ENCODE data around the gene DDX10.

DNA sequence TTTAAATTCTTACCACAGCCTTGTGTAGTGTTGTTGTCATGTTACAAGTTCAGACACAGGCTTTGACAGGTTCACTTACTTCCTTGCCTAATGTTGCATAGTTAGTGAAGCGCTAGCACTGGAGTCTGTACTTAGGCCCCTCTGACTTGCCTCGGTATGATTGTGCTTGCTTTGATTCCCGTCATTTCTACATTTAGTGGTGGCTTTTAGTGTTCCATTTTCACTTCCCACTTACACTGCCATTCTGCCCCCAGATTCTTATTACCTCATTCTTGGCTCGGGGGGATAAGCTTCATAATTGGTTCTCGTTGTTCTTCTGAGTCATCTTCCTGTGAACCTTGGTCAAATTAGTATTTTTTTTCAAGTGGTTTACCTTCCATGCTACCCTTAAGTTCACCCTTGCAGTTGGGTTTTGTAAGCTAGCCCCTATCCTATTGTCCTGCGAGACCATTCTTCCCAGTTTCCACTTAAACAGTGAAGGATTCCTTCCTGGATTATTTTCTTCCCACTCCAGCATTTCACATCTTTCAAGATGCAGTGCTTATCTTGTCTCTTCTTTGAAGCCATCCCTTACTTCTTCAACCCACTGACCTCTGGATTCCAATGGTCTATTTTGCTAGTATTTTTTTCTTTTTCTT, 68.7 kb downstream of the DDX10 start:
- TF ChIP-seq, protein P1, sequence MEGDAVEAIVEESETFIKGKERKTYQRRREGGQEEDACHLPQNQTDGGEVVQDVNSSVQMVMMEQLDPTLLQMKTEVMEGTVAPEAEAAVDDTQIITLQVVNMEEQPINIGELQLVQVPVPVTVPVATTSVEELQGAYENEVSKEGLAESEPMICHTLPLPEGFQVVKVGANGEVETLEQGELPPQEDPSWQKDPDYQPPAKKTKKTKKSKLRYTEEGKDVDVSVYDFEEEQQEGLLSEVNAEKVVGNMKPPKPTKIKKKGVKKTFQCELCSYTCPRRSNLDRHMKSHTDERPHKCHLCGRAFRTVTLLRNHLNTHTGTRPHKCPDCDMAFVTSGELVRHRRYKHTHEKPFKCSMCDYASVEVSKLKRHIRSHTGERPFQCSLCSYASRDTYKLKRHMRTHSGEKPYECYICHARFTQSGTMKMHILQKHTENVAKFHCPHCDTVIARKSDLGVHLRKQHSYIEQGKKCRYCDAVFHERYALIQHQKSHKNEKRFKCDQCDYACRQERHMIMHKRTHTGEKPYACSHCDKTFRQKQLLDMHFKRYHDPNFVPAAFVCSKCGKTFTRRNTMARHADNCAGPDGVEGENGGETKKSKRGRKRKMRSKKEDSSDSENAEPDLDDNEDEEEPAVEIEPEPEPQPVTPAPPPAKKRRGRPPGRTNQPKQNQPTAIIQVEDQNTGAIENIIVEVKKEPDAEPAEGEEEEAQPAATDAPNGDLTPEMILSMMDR (IDR thresholded peaks at IDR 0.05), result no peak
- TF ChIP-seq ZFX (IDR thresholded peaks at IDR 0.05; ENCODE audit: borderline replicate concordance), result no peak
